Mucosa of descending colon (tissue), 3 donors: ENCODE measurements around the gene KCND2. TPM values are rescaled to one million over a fixed set of nuclear protein-coding genes. Genes with fewer than 3 reads are reported as not detected.

Experiments
- ATAC-seq: fragments of 200-7000 bp; cut with Tn5 transposase; one replicate; pipeline ENCODE4 v1.9.1; 2020; ENCODE audit warnings: mild to moderate bottlenecking, moderate library complexity
- DNase-seq, 3 donors: peaks; one replicate each; pipeline ENCODE4 v3.0.0-alpha.2; 2020
- H3K36me3 ChIP-seq: fragments of 200-600 bp; one replicate; pipeline ENCODE4 v1.8.0; 2021; ENCODE audit warnings: low read depth, mild to moderate bottlenecking
- H3K4me1 ChIP-seq: fragments of 200-600 bp; one replicate; pipeline ENCODE4 v1.8.0; 2021; ENCODE audit warnings: low read depth, mild to moderate bottlenecking
- H3K4me3 ChIP-seq: fragments of 200-600 bp; one replicate; pipeline ENCODE4 v1.8.0; 2021; ENCODE audit warnings: mild to moderate bottlenecking
- H3K9me3 ChIP-seq: fragments of 200-600 bp; one replicate; pipeline ENCODE4 v1.8.0; 2021; ENCODE audit warnings: mild to moderate bottlenecking
- intact Hi-C, 2 donors: fragments of 100-400 bp; cut with DNase I in 1 of 2; cut with micrococcal nuclease in 1 of 2; formaldehyde crosslinking; loops; one replicate each; pipeline versions ENCODE4 v1.11.0 to v1.11.1; 2022; cut with DNase I, micrococcal nuclease
- total RNA-seq, 3 donors: library from RNA; stranded (reverse); fragmentation: NEBNext Ultra II Directional in 2 of 3; extraction: Animal tissue kit (Norgen Biotek cat#: 25700) in 2 of 3; gene quantifications; one replicate each; pipeline versions ENCODE4 v1.2.1 to v1.2.4, GENCODE V29; 2021 to 2023
- TF ChIP-seq, protein P1 (sequence below): fragments of 200-600 bp; IDR thresholded peaks from one replicate; pipeline ENCODE4 v1.8.0; 2022; ENCODE audit warnings: antibody characterized with exemption, mild to moderate bottlenecking
- donor health status: DM: no; HTN: no; CAD: no; lungs with moderate emphysema.
- donor health status: DM: no; HTN: no; CAD: no.
- donor health status: DM: no; HTN: yes; CAD: no.

KCND2 gene
- total RNA-seq, 3 donors from 2014 or later: 0.09 to 0.98 (median 0.41) TPM

DNA sequence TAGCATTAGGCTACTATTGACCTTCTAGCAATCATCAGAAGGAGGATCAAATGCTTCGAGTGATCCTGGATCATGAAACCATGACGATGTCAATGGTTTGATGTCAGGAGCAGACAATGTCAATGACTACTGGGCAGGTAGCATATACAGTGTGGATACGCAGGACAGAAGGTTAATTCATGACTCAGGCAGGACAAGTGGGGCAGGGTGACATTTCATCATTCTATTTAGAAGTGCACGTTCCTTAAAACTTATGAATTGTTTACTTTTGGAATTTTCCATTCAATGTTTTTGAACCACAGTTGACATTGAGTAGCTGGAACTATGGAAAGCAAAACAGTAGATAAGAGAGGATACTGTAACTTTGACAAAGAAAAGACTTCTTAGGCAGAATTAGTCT, 444.2 kb downstream of the KCND2 start:
- no peaks in the 10 kb centered on the region for H3K9me3 ChIP-seq
- intact Hi-C loops: no loop called here
- DNase-seq (no peak), ATAC-seq (no peak)
- no peaks in the 10 kb centered on the region for H3K36me3 ChIP-seq
- H3K4me3 ChIP-seq: no peak overlapping the region
- TF ChIP-seq, protein P1, sequence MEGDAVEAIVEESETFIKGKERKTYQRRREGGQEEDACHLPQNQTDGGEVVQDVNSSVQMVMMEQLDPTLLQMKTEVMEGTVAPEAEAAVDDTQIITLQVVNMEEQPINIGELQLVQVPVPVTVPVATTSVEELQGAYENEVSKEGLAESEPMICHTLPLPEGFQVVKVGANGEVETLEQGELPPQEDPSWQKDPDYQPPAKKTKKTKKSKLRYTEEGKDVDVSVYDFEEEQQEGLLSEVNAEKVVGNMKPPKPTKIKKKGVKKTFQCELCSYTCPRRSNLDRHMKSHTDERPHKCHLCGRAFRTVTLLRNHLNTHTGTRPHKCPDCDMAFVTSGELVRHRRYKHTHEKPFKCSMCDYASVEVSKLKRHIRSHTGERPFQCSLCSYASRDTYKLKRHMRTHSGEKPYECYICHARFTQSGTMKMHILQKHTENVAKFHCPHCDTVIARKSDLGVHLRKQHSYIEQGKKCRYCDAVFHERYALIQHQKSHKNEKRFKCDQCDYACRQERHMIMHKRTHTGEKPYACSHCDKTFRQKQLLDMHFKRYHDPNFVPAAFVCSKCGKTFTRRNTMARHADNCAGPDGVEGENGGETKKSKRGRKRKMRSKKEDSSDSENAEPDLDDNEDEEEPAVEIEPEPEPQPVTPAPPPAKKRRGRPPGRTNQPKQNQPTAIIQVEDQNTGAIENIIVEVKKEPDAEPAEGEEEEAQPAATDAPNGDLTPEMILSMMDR: no peak
- no peaks in the 10 kb centered on the region for H3K4me1 ChIP-seq

DNA sequence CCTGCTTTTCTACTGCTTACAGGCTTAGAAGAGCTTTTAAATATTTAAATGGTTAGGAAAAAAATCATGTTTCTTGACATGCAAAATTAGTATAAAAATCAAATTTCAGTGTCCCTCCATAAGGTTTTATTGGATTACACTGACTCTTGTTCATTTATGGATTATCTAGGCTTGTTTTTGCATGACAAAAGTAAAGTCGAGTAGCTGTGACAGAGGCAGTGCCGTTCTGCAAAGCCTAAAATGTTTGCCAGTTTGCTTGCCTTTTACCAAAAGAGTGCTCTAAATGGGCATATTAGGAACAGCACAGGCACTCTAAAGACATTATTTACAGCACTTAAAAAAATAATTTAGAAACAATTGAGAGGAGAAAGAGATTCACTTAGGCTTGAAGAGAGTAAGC, 445.4 kb downstream of the KCND2 start:
- Histone ChIP-seq H3K4me3 (no peak overlapping the region), H3K4me1 (no peaks in the 10 kb centered on the region), H3K9me3 (no peaks in the 10 kb centered on the region), H3K36me3 (no peaks in the 10 kb centered on the region)
- ATAC-seq: no peak
- no peak for DNase-seq
- TF ChIP-seq, protein P1: no peak
- intact Hi-C loops: no loop called here

DNA sequence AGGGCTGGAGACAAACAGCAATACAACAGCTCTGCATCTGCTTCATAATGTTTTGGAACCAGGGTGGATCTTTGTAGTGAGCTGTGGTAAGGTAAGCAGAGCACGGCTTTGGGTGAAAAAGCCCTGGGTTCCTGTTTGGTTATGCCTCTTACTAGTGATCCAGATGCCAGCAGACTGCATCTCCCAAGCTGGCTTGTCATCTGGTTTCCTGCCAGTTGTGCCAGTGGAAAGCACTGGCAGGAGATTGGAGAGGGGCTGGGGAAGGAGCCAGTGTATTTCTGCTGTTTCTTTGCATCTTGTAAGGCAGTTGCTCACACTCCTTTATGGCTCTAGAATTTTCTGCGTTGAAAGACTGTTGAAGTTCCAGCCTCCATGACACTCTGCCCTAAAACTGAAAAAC, 447.3 kb downstream of the KCND2 start:
- DNase-seq: no peak
- Histone ChIP-seq H3K4me1 (no peaks in the 10 kb centered on the region), H3K4me3 (no peak overlapping the region), H3K36me3 (no peaks in the 10 kb centered on the region), H3K9me3 (no peaks in the 10 kb centered on the region)
- ATAC-seq: no peak
- intact Hi-C loops: no loop called here
- TF ChIP-seq, protein P1: no peak

DNA sequence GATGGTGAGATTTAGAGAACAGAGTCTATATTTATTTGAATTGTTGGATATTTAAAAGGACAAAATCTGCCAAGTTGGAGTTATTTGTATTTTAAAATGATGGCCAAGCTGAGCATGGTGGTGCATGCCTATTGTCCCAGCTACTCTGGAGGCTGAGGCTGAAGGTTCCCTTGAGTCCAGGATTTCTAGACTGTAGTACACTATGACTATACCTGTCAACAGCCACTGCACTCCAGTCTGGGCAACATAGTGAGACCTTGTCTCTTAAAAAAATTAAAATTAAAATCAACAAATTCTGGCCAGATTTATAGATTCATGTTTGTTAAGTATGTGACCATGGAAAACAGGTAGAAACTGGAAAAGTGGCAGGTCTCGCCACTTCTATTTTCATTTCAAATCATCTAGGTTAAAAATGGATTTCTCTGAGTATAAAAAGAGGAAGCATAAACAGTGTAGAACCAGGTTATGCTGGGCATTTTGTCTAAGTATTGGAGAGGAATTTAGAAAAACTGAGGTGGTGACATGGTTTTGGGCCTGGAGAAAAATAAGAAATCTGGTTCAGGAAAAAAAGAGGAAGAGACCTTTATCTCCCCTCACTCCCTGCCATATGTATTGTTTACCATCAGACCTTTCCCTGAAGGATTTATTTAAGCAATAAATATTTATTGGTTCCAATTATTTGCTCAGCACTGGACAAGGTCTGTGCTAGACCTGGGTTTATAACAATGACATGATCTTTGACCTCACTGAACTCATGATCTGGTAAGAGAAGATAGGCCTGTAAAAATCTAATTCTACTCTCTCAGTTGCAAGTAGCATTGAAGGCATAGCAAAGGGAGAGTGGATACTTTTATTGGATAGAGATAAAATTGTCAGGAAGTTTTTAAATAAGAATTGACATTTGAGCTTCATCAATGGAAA, 450.8 kb downstream of the KCND2 start:
- H3K36me3 ChIP-seq: no peaks in the 10 kb centered on the region
- intact Hi-C loops: no loop called here
- TF ChIP-seq, protein P1: no peak
- H3K9me3 ChIP-seq: no peaks in the 10 kb centered on the region
- ATAC-seq: no peak
- H3K4me1 ChIP-seq: no peaks in the 10 kb centered on the region
- H3K4me3 ChIP-seq: no peak overlapping the region
- no peak for DNase-seq

DNA sequence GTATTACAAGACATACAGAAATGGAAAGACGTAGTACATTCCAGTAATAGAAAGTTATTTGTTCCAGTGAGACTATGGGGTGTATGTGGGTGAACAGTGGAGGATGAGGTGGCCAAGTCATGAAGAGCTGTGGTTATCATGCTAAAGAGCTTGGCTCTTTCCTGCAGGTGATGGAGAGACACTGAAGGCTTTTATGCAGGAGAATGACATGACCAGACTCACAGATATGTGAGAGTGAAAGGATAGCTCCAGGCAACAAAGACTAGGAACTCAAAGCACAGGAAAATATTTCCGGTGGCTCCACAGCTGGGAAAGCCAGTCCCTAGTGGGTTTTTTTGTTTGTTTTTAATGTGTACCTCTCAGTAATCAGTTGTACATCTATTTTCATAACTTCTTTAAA, 451.5 kb downstream of the KCND2 start:
- Histone ChIP-seq H3K36me3 (no peaks in the 10 kb centered on the region), H3K4me1 (no peaks in the 10 kb centered on the region), H3K9me3 (no peaks in the 10 kb centered on the region), H3K4me3 (no peak overlapping the region)
- TF ChIP-seq, protein P1: no peak
- DNase-seq: no peak
- intact Hi-C loops: no loop called here
- no peak for ATAC-seq
